ENCODE results near the gene NOL3.

Gene NOL3

DNA sequence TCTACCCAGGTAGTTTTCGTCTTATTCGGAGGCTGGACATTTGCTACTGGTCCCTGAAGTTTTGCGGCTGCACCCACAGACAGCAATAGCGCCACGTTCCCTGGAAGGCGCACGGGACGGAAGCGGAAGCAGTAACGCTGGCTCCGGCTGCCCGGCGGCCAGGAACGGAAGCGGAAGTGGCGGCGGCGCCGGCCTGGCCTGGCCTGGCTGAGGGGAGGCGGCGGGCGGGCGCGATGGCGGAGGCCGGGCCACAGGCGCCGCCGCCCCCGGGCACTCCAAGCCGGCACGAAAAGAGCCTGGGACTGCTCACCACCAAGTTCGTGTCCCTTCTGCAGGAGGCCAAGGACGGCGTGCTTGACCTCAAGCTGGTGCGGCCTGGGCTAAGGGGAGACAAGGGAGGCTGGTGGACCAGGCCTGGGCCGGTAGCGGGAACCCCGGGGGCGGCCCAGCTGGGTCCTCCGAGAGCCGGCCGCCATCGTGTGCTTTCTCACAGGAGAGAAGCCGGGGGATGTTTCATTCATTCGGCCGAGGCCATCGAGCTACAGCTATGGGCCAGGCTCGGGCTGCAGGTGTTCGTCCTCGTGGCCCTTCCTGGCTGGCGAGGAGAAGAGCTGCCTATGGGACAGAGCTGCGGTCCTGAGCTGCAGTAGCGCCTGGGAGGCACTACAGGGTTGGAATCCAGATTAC, 21.8 kb downstream of the NOL3 start, which contains the start of gene E2F4:
Gene E2F4 (plus strand): TSS at position 161 of the 687 bp plus-strand sequence. CDS start 73 bp downstream, at position 234.
- no peak within 1 kb of the TSS for H2AFZ ChIP-seq (ENCODE audit: low read depth, low read length)
- H3K36me3 ChIP-seq (ENCODE audit: insufficient read depth, low read length): peaks cover 36% of the 10 kb centered on the region
- no peaks in the 10 kb centered on the region for H3K9me3 ChIP-seq (ENCODE audit: low read length)
- peaks cover 18% of the 10 kb centered on the region for H3K4me1 ChIP-seq (ENCODE audit: insufficient read depth, low read length)
- no peaks in the 10 kb centered on the region for H3K27me3 ChIP-seq (ENCODE audit: insufficient read depth, low read length)
- H3K4me3 ChIP-seq (ENCODE audit: low read length): peak within 1 kb of the TSS; percentile 94

DNA sequence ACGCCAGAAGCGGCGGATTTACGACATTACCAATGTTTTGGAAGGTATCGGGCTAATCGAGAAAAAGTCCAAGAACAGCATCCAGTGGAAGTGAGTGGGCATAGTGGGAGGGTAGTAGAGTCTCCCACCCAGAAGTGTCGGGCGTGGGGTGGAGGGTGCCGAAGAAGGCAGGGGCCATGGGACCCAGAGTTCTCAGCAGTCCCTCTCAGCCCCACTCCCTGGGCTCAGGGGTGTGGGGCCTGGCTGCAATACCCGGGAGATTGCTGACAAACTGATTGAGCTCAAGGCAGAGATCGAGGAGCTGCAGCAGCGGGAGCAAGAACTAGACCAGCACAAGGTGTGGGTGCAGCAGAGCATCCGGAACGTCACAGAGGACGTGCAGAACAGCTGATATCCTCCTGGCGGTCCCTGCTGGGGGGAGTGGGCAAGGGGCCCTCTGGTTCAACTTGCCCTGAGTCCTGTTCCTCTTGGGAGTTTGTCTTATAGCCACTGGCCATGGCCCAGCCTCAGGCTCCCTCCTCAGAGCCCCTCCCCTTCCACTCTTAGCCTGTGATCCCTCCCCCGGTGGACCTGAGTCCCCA, 22.5 kb downstream of the NOL3 start:
- no peaks in the 10 kb centered on the region for H3K9me3 ChIP-seq (ENCODE audit: low read length)
- peak overlapping the region; percentile 94 for H3K4me3 ChIP-seq (ENCODE audit: low read length)
- H3K27me3 ChIP-seq (ENCODE audit: insufficient read depth, low read length): no peaks in the 10 kb centered on the region
- H3K4me1 ChIP-seq (ENCODE audit: insufficient read depth, low read length): peaks cover 18% of the 10 kb centered on the region
- no peak overlapping the region for H2AFZ ChIP-seq (ENCODE audit: low read depth, low read length)
- peaks cover 43% of the 10 kb centered on the region for H3K36me3 ChIP-seq (ENCODE audit: insufficient read depth, low read length)

DNA sequence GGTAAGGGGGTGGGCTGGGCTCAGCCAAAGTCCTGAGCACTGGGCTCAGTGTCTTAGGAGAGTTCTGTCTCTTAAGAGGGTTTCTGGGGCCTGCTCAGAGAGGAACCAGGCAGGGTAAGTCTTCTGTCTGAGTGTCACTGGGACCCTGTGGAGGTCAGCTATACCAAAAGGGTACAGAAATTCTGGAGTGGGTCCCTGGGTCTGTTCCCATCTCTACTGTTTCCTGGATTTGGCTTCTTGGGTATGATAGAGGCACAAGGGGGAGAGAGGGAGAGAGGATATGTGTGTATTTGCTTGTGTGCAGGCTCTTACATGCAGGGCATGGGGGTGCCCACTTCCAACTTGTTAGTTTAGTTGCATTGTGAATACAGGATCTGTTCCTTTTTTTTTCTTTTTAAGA, 23.2 kb downstream of the NOL3 start:
- Histone ChIP-seq H2AFZ (ENCODE audit: low read depth, low read length) (no peak overlapping the region), H3K27me3 (ENCODE audit: insufficient read depth, low read length) (no peaks in the 10 kb centered on the region), H3K9me3 (ENCODE audit: low read length) (no peaks in the 10 kb centered on the region), H3K4me1 (ENCODE audit: insufficient read depth, low read length) (peaks cover 18% of the 10 kb centered on the region), H3K36me3 (ENCODE audit: insufficient read depth, low read length) (peaks cover 50% of the 10 kb centered on the region), H3K4me3 (ENCODE audit: low read length) (peak overlapping the region; percentile 94)

DNA sequence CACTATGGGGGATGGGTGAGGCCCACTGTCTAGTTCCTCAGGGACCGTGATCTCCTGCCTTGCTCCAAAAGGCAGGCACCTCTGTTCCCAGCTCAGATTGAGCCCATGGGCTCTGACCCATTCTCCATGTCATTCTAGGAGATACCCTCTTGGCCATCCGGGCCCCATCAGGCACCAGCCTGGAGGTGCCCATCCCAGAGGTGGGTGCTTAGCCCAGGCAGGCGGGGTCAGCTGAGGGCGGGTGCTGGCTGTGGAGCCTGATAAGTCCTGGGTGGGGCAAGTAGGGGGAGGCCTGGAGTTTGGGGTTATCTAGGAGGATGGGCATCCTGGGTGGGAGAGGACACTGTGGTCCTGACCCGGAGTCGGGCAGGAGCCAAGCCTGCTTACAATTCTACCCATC, 23.9 kb downstream of the NOL3 start:
- Histone ChIP-seq H3K27me3 (ENCODE audit: insufficient read depth, low read length) (no peaks in the 10 kb centered on the region), H3K9me3 (ENCODE audit: low read length) (no peaks in the 10 kb centered on the region), H3K4me1 (ENCODE audit: insufficient read depth, low read length) (peaks cover 18% of the 10 kb centered on the region), H3K4me3 (ENCODE audit: low read length) (no peak overlapping the region), H2AFZ (ENCODE audit: low read depth, low read length) (no peak overlapping the region), H3K36me3 (ENCODE audit: insufficient read depth, low read length) (peaks cover 57% of the 10 kb centered on the region)

DNA sequence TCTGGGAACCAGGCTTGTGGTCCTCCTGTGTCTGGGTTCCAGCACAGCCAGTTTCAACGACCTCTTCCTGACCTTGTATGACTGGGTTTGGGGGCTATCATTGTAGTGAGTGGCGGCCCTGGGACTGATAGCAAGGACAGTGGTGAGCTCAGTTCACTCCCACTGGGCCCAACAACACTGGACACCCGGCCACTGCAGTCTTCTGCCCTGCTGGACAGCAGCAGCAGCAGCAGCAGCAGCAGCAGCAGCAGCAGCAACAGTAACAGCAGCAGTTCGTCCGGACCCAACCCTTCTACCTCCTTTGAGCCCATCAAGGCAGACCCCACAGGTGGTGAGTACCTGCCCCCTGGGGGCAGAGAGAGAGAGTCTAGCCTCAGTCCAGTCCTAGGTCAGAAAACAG, 25.3 kb downstream of the NOL3 start:
- Histone ChIP-seq H3K4me1 (ENCODE audit: insufficient read depth, low read length) (peaks cover 18% of the 10 kb centered on the region), H3K27me3 (ENCODE audit: insufficient read depth, low read length) (no peaks in the 10 kb centered on the region), H2AFZ (ENCODE audit: low read depth, low read length) (no peak overlapping the region), H3K36me3 (ENCODE audit: insufficient read depth, low read length) (peaks cover 61% of the 10 kb centered on the region), H3K4me3 (ENCODE audit: low read length) (no peak overlapping the region), H3K9me3 (ENCODE audit: low read length) (no peaks in the 10 kb centered on the region)

DNA sequence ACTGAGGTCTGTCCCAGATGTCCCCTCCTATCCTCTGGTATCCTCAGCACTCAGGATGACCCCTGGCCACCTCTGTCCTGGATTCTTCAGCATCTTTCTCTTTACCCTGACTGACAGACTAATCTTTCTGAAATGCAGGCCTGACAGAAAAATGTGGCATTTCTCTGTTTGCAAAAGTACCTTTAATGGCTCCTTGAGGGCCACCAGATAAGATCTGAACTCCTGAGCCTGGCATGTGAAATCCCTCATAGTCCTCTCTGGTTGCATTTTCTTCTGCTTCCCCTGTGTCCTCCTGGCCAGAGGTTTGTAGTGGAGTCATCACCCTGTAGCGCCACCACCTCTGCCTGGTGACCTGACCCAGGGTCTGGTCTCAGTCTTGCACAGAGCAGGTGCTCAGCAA, 26.5 kb downstream of the NOL3 start:
- Histone ChIP-seq H3K4me3 (ENCODE audit: low read length) (no peak overlapping the region), H3K4me1 (ENCODE audit: insufficient read depth, low read length) (peaks cover 13% of the 10 kb centered on the region), H3K36me3 (ENCODE audit: insufficient read depth, low read length) (peaks cover 69% of the 10 kb centered on the region), H2AFZ (ENCODE audit: low read depth, low read length) (no peak overlapping the region), H3K27me3 (ENCODE audit: insufficient read depth, low read length) (no peaks in the 10 kb centered on the region), H3K9me3 (ENCODE audit: low read length) (no peaks in the 10 kb centered on the region)

DNA sequence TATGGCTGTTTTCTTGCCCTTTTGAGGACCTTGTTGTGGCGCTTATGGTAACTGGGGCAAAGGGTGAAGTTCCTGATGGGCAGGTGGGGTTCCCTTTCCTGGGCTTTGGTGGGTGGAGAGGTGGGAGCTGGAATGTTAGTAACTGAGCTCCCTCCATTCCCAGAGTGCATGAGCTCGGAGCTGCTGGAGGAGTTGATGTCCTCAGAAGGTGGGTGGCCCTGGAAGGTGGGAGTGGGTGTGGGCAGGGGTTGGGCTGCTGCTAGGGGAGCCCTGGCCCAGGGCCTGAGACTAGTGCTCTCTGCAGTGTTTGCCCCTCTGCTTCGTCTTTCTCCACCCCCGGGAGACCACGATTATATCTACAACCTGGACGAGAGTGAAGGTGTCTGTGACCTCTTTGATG, 27.4 kb downstream of the NOL3 start:
- Histone ChIP-seq H2AFZ (ENCODE audit: low read depth, low read length) (no peak overlapping the region), H3K4me1 (ENCODE audit: insufficient read depth, low read length) (peaks cover 10% of the 10 kb centered on the region), H3K9me3 (ENCODE audit: low read length) (no peaks in the 10 kb centered on the region), H3K27me3 (ENCODE audit: insufficient read depth, low read length) (no peaks in the 10 kb centered on the region), H3K4me3 (ENCODE audit: low read length) (no peak overlapping the region), H3K36me3 (ENCODE audit: insufficient read depth, low read length) (peaks cover 72% of the 10 kb centered on the region)

DNA sequence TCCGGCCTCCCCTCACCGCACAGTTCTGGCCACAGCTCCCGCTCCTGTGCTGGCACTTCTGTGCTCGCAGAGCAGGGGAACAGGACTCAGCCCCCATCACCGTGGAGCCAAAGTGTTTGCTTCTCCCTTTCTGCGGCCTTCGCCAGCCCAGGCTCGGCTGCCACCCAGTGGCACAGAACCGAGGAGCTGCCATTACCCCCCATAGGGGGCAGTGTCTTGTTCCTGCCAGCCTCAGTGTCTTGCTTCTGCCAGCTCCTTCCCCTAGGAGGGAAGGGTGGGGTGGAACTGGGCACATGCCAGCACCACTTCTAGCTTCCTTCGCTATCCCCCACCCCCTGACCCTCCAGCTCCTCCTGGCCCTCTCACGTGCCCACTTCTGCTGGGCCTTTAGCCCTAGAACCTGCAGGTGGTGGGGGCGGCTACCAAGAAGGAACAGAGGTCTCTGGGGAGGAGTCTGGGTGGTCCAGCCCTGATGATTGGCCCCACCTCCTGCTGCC, 27.9 kb downstream of the NOL3 start:
- Histone ChIP-seq H3K36me3 (ENCODE audit: insufficient read depth, low read length) (peaks cover 76% of the 10 kb centered on the region), H3K9me3 (ENCODE audit: low read length) (no peaks in the 10 kb centered on the region), H3K4me1 (ENCODE audit: insufficient read depth, low read length) (peaks cover 4% of the 10 kb centered on the region), H3K27me3 (ENCODE audit: insufficient read depth, low read length) (no peaks in the 10 kb centered on the region), H3K4me3 (ENCODE audit: low read length) (no peak overlapping the region), H2AFZ (ENCODE audit: low read depth, low read length) (no peak overlapping the region)

DNA sequence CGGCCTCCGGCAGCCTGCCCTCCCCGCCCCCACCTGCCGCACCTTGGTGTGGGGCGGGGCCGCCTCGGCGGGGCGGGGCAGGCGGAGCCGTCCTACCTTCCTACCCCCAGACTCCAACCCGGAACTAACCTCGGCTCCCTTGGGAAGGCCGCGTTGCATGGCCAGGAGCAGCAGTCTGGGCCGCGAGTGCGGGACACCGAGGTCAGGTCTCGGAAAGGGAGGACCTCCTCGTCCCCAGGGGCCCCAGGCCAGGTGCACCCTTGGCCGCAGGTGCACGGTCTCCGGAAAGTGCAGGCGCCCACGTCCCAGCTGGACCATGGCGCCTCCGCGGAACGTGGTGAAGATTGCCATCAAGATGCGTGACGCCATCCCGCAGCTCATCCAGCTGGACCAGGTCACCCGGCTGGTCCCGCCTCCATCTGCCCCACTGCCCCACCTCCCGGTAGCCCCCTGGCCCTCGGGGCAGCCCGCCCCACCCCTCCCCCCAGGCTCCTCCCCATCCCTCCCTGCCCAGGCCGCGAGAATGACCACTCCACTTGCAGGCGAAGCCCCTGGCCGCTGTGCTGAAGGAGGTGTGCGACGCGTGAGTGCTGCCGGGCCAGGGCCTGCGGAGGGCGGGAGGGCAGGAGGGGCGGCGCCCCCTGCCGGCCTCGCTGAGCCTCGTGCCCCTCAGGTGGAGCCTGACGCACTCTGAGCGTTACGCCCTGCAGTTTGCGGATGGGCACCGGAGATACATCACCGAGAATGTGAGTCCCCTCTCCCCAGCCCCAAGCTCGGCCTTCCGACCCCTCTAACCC, 28.9 kb downstream of the NOL3 start, which contains the start of gene ELMO3:
Gene ELMO3 (plus strand): TSS at position 121 of the 797 bp plus-strand sequence. CDS start 196 bp downstream, at position 317.
- Histone ChIP-seq H3K4me1 (ENCODE audit: insufficient read depth, low read length) (no peaks in the 10 kb centered on the region), H3K27me3 (ENCODE audit: insufficient read depth, low read length) (no peaks in the 10 kb centered on the region), H3K4me3 (ENCODE audit: low read length) (no peak within 1 kb of the TSS), H3K36me3 (ENCODE audit: insufficient read depth, low read length) (peaks cover 78% of the 10 kb centered on the region), H2AFZ (ENCODE audit: low read depth, low read length) (no peak within 1 kb of the TSS), H3K9me3 (ENCODE audit: low read length) (no peaks in the 10 kb centered on the region)

DNA sequence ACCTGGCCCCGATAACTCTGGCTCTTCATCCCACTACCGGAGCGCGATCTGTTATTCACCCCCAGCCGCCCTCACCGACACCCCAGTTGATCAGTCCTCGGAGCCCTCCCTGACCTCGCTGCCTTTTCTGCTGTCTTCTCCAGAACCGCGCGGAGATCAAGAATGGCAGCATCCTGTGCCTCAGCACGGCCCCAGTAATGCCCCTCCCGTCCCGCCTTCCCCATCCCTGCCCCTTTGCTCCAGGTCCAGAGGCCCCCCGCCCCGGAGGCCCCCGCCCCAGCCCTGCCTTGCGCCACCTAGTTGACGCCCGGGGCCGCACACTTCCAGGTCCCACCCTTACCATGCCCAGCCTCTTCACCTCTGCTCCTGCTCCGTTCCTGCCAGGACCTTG, 29.5 kb downstream of the NOL3 start:
- H3K4me1 ChIP-seq (ENCODE audit: insufficient read depth, low read length): no peaks in the 10 kb centered on the region
- H3K9me3 ChIP-seq (ENCODE audit: low read length): no peaks in the 10 kb centered on the region
- peaks cover 74% of the 10 kb centered on the region for H3K36me3 ChIP-seq (ENCODE audit: insufficient read depth, low read length)
- no peak overlapping the region for H2AFZ ChIP-seq (ENCODE audit: low read depth, low read length)
- H3K4me3 ChIP-seq (ENCODE audit: low read length): no peak overlapping the region
- no peaks in the 10 kb centered on the region for H3K27me3 ChIP-seq (ENCODE audit: insufficient read depth, low read length)

DNA sequence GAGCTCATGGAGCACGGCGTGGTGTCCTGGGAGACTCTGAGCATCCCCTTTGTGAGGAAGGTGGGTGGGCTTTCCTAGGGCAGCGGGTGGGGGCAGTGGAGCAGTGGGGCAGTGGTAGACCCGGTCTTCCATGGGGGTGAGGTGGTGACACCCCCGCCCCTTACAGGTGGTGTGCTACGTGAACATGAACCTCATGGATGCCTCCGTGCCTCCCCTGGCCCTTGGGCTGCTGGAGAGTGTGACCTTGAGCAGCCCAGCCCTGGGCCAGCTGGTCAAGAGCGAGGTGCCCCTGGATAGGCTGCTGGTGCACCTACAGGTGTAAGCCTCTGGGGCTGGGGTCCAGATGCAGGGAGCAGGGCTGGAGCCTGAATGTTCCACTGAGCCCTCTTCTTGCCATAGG, 30.2 kb downstream of the NOL3 start:
- Histone ChIP-seq H3K4me1 (ENCODE audit: insufficient read depth, low read length) (no peaks in the 10 kb centered on the region), H3K36me3 (ENCODE audit: insufficient read depth, low read length) (peaks cover 67% of the 10 kb centered on the region), H3K9me3 (ENCODE audit: low read length) (no peaks in the 10 kb centered on the region), H2AFZ (ENCODE audit: low read depth, low read length) (no peak overlapping the region), H3K4me3 (ENCODE audit: low read length) (no peak overlapping the region), H3K27me3 (ENCODE audit: insufficient read depth, low read length) (no peaks in the 10 kb centered on the region)

DNA sequence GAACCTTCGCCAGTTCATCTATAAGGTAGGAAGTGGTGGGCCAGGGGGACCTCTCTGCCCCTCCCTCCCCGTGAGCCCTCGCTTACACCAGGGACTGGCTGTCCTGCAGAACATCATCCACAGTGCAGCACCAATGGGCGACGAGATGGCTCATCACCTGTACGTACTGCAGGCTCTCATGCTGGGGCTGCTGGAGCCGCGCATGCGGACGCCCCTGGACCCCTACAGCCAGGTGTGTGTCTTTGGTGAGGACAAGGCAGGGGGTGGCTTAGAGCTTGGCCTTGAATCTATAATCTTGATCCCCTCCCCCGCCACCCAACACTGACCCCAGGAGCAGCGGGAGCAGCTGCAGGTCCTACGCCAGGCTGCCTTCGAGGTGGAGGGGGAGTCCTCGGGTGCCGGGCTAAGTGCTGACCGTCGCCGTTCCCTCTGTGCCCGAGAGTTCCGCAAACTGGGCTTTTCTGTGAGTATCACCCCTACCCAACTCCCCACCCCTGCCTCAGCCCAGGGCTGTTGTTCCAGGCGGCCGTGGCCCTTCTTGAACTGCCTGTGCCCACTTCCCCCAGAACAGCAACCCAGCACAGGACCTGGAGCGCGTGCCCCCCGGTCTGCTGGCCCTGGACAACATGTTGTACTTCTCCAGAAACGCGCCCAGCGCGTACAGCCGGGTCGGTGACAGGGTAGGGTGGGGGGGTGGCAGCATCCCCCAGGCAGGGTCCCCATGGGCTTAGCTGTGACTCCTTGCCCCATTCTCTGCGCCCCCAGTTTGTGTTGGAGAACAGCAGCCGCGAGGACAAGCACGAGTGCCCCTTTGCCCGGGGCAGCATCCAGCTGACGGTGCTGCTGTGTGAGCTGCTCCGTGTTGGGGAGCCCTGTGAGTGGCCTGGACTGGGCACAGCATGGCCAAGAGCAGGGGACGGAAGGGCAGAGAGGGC, 31.3 kb downstream of the NOL3 start:
- no peak overlapping the region for H2AFZ ChIP-seq (ENCODE audit: low read depth, low read length)
- no peaks in the 10 kb centered on the region for H3K9me3 ChIP-seq (ENCODE audit: low read length)
- H3K36me3 ChIP-seq (ENCODE audit: insufficient read depth, low read length): peaks cover 56% of the 10 kb centered on the region
- peaks cover 1% of the 10 kb centered on the region for H3K4me1 ChIP-seq (ENCODE audit: insufficient read depth, low read length)
- H3K4me3 ChIP-seq (ENCODE audit: low read length): no peak overlapping the region
- no peaks in the 10 kb centered on the region for H3K27me3 ChIP-seq (ENCODE audit: insufficient read depth, low read length)
